GM19035 (cell line): ENCODE data around the gene SEL1L3.
A peak's percentile ranks its signal among the peaks of the same experiment; 100 is the strongest.

Experiments
- ATAC-seq: cut with Tn5 transposase; IDR thresholded peaks from one replicate; pipeline ENCODE4 v1.9.1; 2021; ENCODE audit not compliant: unreplicated experiment

The SEL1L3 gene

DNA sequence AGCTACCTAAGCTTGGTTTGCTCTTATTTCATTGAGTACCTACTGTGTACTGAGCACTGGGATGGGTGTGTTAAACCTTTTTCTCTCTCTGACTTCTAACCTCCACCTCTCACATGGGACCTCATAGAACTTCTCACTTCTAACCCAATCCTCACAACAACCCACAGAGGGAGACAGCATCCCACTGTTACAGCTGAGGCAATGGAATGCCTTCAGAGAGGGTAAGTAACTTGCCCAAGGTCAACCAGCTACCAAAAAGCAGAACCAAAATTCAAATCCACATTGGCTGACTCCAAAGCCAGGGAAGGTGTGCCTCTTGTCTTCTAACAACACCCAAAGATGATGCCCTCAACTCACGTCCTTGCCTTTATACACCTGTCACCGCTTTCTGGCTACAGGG, 5.4 kb downstream of the SEL1L3 start:
- ATAC-seq: no peak

DNA sequence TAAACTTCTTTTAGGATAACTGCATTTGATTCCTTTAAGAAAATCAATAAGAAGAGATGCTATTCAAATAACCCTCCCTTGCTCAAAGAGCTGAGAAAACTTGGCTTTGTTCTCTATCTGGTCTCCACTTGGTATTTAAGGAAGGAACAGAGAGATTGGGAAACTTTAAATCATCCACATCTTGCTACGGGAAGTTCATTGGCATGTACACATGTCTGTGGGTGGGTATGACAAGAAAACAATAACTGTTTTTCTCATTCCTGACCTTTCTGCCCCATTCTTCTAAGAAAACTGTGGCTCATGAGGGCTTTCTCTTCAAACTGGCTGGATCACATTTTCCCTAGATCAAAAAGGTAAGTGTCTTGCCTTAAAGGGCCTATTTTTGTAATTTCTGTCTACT, 6.0 kb downstream of the SEL1L3 start:
- ATAC-seq: no peak

- ATAC-seq: no peak
Measured at GRCh38 chr4:25852103-25852502, 10.7 kb downstream of the SEL1L3 start.

DNA sequence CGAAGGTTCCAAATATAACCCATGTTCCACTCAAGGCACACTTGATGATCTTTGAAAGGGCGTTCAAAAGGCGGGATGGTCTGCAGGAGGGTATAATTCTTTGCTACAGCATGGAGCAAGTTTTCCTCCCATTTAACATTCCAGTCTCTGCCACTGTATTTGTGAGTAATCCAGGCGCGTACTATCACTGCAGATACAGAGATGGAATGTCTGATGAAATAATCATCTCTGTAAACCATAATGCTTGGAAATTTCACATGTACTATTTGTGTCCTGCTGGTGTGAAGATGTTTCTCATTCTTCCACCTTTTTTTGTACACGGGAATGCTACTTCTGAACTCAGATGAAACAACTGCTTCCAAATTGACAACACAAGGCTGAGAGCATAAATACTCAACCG, 15.5 kb downstream of the SEL1L3 start:
- no peak for ATAC-seq

DNA sequence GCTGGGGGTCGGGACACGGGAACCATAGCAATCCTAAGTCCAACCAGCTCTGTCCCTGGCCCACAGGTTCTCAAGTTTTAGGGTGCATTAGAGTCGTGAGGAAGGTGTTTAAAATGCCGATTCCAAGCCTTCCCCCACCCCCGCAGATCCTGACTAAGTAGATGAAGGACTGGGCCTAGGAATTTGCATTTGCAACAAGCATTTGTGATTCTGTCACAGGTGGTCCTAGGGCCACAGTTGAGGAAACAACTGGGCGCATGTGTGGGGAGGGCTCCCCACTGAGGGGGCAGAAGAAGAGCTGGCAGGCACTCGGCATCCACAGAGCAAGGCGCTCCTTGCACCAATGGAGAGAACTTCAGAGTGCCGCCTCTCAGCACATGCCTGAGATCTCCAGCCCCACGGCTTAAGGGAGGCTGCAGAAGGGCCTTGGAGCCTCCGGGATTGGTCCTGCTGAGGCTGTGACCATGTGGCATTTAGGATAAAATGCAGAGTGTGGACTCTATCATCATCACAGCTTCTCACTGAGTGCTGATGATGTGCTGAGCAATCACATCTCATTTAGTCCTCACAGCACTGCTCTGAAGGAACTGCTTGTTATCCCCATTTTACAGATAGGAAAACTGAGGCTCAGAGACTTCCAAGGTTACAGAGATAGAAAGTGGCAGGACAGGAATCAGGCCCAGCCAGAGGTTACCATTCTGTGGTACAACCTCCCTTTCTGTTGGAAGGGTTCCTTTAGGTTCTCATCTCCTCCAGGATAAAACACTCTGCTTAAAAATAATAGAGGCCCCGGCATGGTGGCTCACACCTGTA, 16.7 kb downstream of the SEL1L3 start:
- no peak for ATAC-seq

DNA sequence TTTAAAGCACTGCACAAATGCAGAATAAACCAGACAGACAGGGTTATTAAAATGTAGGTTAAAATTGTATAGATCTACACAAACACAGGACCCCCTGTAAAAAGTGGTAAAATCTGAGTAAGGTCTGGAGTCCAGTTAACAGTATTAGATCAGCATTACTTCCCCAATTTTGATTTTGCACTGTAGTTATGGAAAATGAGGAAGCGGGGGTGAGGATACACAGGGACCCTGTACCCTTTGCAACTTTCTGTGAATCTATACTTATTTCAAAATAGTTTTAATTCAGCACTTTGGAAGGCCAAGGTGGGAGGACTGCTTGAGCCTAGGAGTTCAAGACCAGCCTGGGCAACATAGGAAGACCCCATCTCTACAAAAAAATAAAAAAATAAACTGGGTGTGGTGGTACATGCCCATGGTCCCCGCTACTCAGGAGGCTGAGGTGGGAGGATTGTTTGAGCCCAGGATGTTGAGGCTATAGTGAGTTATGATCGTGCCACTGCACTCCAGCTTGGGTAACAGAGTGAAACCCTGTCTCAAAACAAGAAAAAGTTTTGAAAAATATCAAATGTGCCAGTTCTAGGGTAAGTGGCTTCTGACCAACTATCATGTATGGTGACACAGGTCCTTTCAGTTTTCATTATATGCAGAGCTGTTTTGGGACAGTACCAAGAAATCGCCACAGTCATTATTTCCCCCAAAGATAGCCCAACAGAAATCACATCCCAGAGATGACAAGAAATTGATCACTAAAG, 17.7 kb downstream of the SEL1L3 start:
- no peak for ATAC-seq

GRCh38 chr4:25843340-25844097, 19.3 kb downstream of the SEL1L3 start:
- peak; percentile 61 for ATAC-seq

DNA sequence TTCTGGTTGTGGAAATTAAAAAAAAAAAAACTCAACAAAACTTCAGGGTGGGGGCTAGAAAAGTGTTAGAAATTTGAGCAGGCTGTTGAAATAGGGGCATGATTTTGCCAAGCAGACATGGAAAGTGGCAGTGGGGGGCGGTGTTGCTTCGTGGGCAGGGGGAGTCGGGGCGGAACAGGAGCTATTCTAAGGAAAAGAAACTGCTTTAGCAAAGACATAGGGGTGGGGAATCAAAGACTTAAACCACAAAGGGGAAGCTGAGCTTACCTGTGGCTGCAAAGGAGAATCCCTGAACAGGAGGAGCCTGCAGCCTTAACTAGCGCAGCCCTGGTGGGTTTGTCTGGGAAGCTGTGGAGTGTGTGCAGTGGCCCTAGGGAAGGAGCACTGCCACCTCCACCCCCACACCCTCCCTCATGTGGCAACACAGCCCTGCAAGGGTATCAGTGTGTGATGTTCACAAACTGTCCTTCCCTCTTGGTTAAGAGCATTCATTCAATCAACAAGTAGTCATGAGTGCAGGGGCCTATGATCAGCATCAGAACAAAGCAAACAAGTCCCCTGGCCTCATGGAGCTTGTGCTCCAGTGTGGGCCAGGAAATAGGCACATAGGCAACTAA, 20.5 kb downstream of the SEL1L3 start:
- peak; percentile 46 for ATAC-seq

- ATAC-seq: no peak
Measured at GRCh38 chr4:25839687-25840086, 23.1 kb downstream of the SEL1L3 start.

- no peak for ATAC-seq
Measured at GRCh38 chr4:25839233-25839632, 23.6 kb downstream of the SEL1L3 start.

- ATAC-seq: no peak
Measured at GRCh38 chr4:25838526-25838925, 24.3 kb downstream of the SEL1L3 start.

GRCh38 chr4:25837107-25837506, 25.7 kb downstream of the SEL1L3 start:
- ATAC-seq: no peak

- ATAC-seq: no peak
Measured at GRCh38 chr4:25835384-25835783, 27.4 kb downstream of the SEL1L3 start.

DNA sequence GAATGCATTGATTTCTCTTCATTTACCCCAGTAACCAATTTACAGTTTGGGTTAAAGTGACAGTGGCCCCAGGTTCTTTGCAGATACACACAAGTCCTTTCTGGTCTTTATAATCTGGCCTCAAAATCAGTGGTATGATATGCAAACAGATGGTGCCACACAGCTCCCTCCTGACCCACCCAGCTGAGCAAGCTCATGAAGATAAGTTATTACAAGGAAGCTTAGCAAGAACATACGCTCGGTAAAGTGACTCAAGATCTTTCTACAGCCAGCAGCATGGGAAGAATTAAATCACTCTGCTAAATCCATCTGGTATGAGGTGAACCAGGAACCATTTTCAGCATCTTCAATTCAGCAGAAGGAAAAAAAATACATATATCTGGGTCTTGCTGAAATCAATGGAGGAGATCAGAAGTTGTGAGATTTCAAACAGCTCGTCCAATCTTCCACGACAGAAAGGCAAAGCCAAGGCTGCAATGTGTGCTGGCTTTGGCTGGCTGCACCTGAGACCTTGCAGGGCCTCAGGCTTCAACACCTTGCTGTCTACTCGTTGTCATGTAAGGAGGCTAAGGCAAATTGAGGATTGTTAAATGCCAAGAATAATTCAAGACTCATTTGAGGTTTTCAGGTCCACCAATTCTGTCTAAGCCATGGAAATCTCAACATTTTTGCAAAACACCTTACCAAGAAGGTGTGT, 28.2 kb downstream of the SEL1L3 start:
- no peak for ATAC-seq

GRCh38 chr4:25830548-25830947, 32.2 kb downstream of the SEL1L3 start:
- no peak for ATAC-seq

- ATAC-seq: no peak
Measured at GRCh38 chr4:25827897-25828296, 34.9 kb downstream of the SEL1L3 start.

- no peak for ATAC-seq
Measured at GRCh38 chr4:25827373-25827772, 35.4 kb downstream of the SEL1L3 start.

DNA sequence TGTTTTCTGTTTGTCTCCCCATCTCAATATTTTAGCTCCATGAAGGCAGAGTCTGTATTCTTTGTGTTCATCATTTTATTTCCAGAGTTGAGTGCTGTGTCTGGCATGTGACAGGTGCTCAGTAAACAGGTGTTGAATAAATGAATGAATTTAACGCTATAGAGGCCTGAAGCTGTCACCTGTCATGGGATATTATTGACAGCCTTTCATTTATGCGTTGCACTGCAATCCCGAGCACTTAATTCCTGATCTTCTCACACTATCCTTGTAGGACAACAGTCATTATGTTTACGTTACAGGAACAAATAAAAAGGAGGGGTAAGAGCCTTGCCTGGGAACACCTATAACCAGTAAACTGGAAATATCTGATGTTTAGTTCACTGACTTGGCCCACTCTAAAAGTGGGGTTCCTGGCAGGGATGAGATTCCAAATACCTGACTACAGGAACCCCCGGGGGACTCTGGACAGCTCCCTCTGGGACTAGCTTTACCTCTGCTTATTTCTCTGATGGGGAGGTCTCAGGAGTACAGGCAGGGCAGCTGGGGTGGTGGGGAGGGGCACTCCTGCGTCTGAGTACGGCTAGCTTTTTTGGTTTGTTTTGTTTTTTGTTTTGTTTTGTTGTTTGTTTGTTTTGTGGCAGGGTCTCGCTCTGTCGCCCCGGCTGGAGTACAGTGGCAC, 36.6 kb downstream of the SEL1L3 start:
- ATAC-seq: no peak

- no peak for ATAC-seq
Measured at GRCh38 chr4:25823632-25824031, 39.2 kb downstream of the SEL1L3 start.

GRCh38 chr4:25821899-25822298, 40.9 kb downstream of the SEL1L3 start:
- no peak for ATAC-seq
